ENCODE results near the gene AGAP1.

AGAP1 gene

GRCh38 chr2:235572592-235572991 is 78.7 kb downstream of the AGAP1 start:
- DNase-seq = no peak

- no peak for DNase-seq
Measured at GRCh38 chr2:235573331-235574221, 79.7 kb downstream of the AGAP1 start.

- DNase-seq = no peak
Measured at GRCh38 chr2:235575431-235575830, 81.6 kb downstream of the AGAP1 start.

- DNase-seq = no peak
Measured at GRCh38 chr2:235575904-235576303, 82.1 kb downstream of the AGAP1 start.

GRCh38 chr2:235576337-235576910 is 82.6 kb downstream of the AGAP1 start:
- no peak for DNase-seq

- no peak for DNase-seq
Measured at GRCh38 chr2:235577404-235578330, 83.8 kb downstream of the AGAP1 start.

GRCh38 chr2:235579128-235579527 is 85.3 kb downstream of the AGAP1 start:
- DNase-seq = no peak

- no peak for DNase-seq
Measured at GRCh38 chr2:235580426-235581157, 86.7 kb downstream of the AGAP1 start.

- DNase-seq = no peak
Measured at GRCh38 chr2:235582081-235582686, 88.3 kb downstream of the AGAP1 start.

- no peak for DNase-seq
Measured at GRCh38 chr2:235582729-235583128, 88.9 kb downstream of the AGAP1 start.

- DNase-seq = no peak
Measured at GRCh38 chr2:235583144-235583543, 89.3 kb downstream of the AGAP1 start.

- DNase-seq = no peak
Measured at GRCh38 chr2:235583925-235584637, 90.2 kb downstream of the AGAP1 start.

- DNase-seq = no peak
Measured at GRCh38 chr2:235584638-235585007, 90.8 kb downstream of the AGAP1 start.

GRCh38 chr2:235587202-235587601 is 93.4 kb downstream of the AGAP1 start:
- no peak for DNase-seq

GRCh38 chr2:235588750-235589149 is 94.9 kb downstream of the AGAP1 start:
- no peak for DNase-seq

GRCh38 chr2:235591231-235591730 is 97.4 kb downstream of the AGAP1 start:
- no peak for DNase-seq

- DNase-seq = no peak
Measured at GRCh38 chr2:235591921-235592320, 98.1 kb downstream of the AGAP1 start.

- no peak for DNase-seq
Measured at GRCh38 chr2:235592430-235592829, 98.6 kb downstream of the AGAP1 start.

GRCh38 chr2:235592836-235593235 is 99.0 kb downstream of the AGAP1 start:
- no peak for DNase-seq

GRCh38 chr2:235594041-235594440 is 100.2 kb downstream of the AGAP1 start:
- DNase-seq = no peak

- DNase-seq = no peak
Measured at GRCh38 chr2:235594964-235595363, 101.1 kb downstream of the AGAP1 start.

Measured in activated effector memory CD4-positive, alpha-beta T cell treated with anti-CD3 and anti-CD28 coated beads, Interleukin-2, amount 50 U/mL, for 16 hours (primary cell).